ENCODE data around the gene MLPH.

The MLPH gene

GRCh38 chr2:237520290-237520689 lies 33.2 kb downstream of the MLPH start:
- no peak for DNase-seq (ENCODE audit: low spot score)

- no peak for DNase-seq (ENCODE audit: low spot score)
Observed at GRCh38 chr2:237524631-237525030, 37.6 kb downstream of the MLPH start.

GRCh38 chr2:237525559-237526157 lies 38.6 kb downstream of the MLPH start:
- no peak for DNase-seq (ENCODE audit: low spot score)

- no peak for DNase-seq (ENCODE audit: low spot score)
Observed at GRCh38 chr2:237527233-237527632, 40.2 kb downstream of the MLPH start.

- DNase-seq (ENCODE audit: low spot score): no peak
Observed at GRCh38 chr2:237527766-237528165, 40.7 kb downstream of the MLPH start.

GRCh38 chr2:237529452-237530402 lies 42.7 kb downstream of the MLPH start:
- DNase-seq (ENCODE audit: low spot score): peak; percentile 43

- DNase-seq (ENCODE audit: low spot score): no peak
Observed at GRCh38 chr2:237530472-237531433, 43.7 kb downstream of the MLPH start.

- no peak for DNase-seq (ENCODE audit: low spot score)
Observed at GRCh38 chr2:237532160-237532559, 45.1 kb downstream of the MLPH start.

GRCh38 chr2:237533668-237534161 lies 46.7 kb downstream of the MLPH start:
- no peak for DNase-seq (ENCODE audit: low spot score)

- no peak for DNase-seq (ENCODE audit: low spot score)
Observed at GRCh38 chr2:237534380-237534779, 47.3 kb downstream of the MLPH start.

GRCh38 chr2:237535385-237536082 lies 48.5 kb downstream of the MLPH start:
- no peak for DNase-seq (ENCODE audit: low spot score)

GRCh38 chr2:237536083-237536415 lies 49.0 kb downstream of the MLPH start:
- DNase-seq (ENCODE audit: low spot score): no peak

- DNase-seq (ENCODE audit: low spot score): no peak
Observed at GRCh38 chr2:237536617-237537016, 49.6 kb downstream of the MLPH start.

- no peak for DNase-seq (ENCODE audit: low spot score)
Observed at GRCh38 chr2:237538001-237538720, 51.1 kb downstream of the MLPH start.

GRCh38 chr2:237538901-237539300 lies 51.9 kb downstream of the MLPH start:
- no peak for DNase-seq (ENCODE audit: low spot score)

- no peak for DNase-seq (ENCODE audit: low spot score)
Observed at GRCh38 chr2:237539681-237540080, 52.6 kb downstream of the MLPH start.

GRCh38 chr2:237540223-237540775 lies 53.2 kb downstream of the MLPH start:
- no peak for DNase-seq (ENCODE audit: low spot score)

- DNase-seq (ENCODE audit: low spot score): no peak
Observed at GRCh38 chr2:237540823-237541222, 53.8 kb downstream of the MLPH start.

GRCh38 chr2:237541243-237541642 lies 54.2 kb downstream of the MLPH start:
- DNase-seq (ENCODE audit: low spot score): no peak

- DNase-seq (ENCODE audit: low spot score): no peak
Observed at GRCh38 chr2:237542001-237542704, 55.1 kb downstream of the MLPH start.
